Kidney epithelial cell (primary cell): ENCODE measurements around the gene SLC8A2. TPM values are rescaled to one million over a fixed set of nuclear protein-coding genes. Genes with fewer than 3 reads are reported as not detected.

ENCODE experiments used
- DNase-seq: peaks from one replicate; pipeline ENCODE4 v3.0.0-alpha.2; 2010; ENCODE audit warnings: low read depth
- H3K27me3 ChIP-seq: 2 replicates; pipeline ENCODE4 v1.6.0; 2011; ENCODE audit warnings: low read length; ENCODE audit not compliant: control insufficient read depth, insufficient read depth
- H3K36me3 ChIP-seq: 2 replicates; pipeline ENCODE4 v1.5.1; 2011; ENCODE audit warnings: low read length; ENCODE audit not compliant: control insufficient read depth, insufficient read depth
- H3K4me3 ChIP-seq: 2 replicates; pipeline ENCODE4 v1.5.1; 2011; ENCODE audit warnings: low read depth, mild to moderate bottlenecking, control low read depth, low read length
- total RNA-seq: library from RNA; depleted of rRNA; stranded (reverse); fragments of >200 nt; gene quantifications from 2 replicates; pipeline ENCODE4 v1.2.3, GENCODE V29; 2015
- TF ChIP-seq, protein P1 (sequence below): IDR thresholded peaks from 2 replicates; pipeline ENCODE4 v1.5.1; 2011; ENCODE audit warnings: mild to moderate bottlenecking, moderate library complexity, low read length, control low read depth, inconsistent platforms; ENCODE audit not compliant: insufficient read depth, poor library complexity, severe bottlenecking

The SLC8A2 gene
- total RNA-seq, 1 donor from 2014 or later, result not detected

DNA sequence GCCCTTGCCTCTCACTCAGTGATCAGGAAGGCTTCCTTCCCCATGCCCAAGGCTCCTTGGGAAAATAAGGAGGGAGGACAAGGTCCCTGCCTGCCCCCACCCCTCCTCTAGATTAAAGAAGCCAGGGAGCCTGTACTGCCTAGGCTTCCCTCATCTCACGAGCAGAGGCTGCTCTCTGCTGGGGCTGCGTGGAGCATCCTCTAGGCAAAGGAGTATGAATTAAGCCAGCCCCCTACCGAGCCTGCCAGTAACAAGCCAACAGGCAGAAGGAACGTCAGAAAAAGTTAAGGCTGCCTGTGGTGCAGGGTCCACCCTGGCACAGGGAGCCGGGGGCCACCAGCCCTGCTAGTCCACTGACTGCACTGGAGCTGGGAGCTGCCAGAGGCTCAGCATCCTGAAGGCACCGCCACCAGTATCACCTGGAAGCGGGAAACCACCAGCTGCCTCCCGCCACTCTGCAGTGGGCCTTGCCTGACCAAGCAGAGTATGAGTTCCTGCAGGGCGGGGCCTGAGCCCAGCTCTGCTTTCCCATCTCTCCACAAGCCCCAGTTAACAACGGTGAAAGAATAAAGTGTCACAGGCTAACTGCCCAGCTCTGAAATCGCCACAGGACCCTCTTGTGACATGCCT is 36.3 kb upstream of the SLC8A2 start:
- TF ChIP-seq, protein P1, sequence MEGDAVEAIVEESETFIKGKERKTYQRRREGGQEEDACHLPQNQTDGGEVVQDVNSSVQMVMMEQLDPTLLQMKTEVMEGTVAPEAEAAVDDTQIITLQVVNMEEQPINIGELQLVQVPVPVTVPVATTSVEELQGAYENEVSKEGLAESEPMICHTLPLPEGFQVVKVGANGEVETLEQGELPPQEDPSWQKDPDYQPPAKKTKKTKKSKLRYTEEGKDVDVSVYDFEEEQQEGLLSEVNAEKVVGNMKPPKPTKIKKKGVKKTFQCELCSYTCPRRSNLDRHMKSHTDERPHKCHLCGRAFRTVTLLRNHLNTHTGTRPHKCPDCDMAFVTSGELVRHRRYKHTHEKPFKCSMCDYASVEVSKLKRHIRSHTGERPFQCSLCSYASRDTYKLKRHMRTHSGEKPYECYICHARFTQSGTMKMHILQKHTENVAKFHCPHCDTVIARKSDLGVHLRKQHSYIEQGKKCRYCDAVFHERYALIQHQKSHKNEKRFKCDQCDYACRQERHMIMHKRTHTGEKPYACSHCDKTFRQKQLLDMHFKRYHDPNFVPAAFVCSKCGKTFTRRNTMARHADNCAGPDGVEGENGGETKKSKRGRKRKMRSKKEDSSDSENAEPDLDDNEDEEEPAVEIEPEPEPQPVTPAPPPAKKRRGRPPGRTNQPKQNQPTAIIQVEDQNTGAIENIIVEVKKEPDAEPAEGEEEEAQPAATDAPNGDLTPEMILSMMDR, result no peak
- Histone ChIP-seq H3K27me3 (no peaks in the 10 kb centered on the region), H3K4me3 (no peak overlapping the region), H3K36me3 (no peaks in the 10 kb centered on the region)
- no peak for DNase-seq

DNA sequence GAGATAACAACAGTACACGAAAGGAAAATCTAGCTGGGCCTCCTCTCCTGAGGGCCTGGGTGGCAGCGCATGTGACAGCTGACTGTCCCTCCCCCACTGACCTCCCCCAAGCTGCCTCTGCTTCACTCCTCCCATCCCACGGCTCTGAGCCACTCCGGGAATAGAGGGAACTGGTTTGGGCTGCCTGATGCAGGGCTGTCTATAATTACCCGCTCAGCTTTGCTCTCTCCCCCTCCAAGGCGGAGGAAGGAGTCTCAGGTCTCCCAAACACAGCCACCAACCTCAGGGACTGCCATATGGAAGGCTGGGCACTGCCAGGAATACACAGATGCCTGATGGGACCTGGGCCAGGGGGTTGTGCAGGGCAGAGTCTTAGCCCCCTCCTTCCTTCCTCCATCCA is 35.3 kb upstream of the SLC8A2 start:
- Histone ChIP-seq H3K36me3 (no peaks in the 10 kb centered on the region), H3K27me3 (no peaks in the 10 kb centered on the region), H3K4me3 (no peak overlapping the region)
- TF ChIP-seq, protein P1, result no peak
- no peak for DNase-seq

DNA sequence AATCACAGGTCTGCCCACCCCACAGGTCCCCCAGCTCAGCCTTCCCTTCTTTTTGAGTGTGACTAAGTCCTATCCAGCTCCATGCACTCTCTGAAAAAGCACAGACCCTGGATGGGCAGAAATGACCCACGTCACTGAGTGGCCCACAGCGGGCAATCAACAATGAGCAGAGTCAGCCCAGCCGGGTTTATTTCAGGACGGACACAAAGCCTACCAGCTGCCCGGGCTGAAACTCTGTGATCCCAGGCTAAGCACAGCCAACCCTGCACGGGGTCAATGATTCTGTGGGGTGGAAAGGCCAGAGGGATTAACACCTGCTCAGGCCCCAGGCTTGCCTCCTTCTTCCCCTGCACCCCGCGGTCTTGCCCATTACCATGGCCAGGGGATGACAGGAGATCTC is 34.8 kb upstream of the SLC8A2 start:
- TF ChIP-seq, protein P1, result no peak

DNA sequence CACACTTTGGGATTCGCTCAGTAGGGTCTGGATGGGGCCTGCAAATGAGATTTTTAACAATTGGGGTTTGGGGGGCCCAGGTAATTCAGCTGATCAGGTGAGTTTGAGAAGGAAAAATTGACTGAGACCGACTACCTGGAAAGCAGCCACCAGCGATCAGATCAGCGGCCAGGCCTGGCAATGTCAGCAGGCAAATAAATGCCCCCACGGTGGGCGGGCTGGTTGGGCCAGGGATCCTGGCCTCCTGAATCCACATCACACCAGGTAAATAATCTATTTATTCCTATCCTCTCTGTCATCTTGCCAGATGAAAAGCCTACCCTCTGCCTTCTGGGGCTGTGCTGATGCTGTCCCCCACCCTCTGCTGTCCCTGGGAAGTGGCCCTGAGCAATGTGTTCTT is 33.8 kb upstream of the SLC8A2 start:
- no peak overlapping the region for H3K4me3 ChIP-seq
- peaks cover 3% of the 10 kb centered on the region for H3K36me3 ChIP-seq
- TF ChIP-seq, protein P1, result no peak
- no peak for DNase-seq
- H3K27me3 ChIP-seq, result no peaks in the 10 kb centered on the region

More for the DNA sequence above, 34.8 kb upstream of the SLC8A2 start:
- Histone ChIP-seq H3K4me3 (no peak overlapping the region), H3K27me3 (no peaks in the 10 kb centered on the region), H3K36me3 (peaks cover under 1% of the 10 kb centered on the region)
- DNase-seq, result no peak

DNA sequence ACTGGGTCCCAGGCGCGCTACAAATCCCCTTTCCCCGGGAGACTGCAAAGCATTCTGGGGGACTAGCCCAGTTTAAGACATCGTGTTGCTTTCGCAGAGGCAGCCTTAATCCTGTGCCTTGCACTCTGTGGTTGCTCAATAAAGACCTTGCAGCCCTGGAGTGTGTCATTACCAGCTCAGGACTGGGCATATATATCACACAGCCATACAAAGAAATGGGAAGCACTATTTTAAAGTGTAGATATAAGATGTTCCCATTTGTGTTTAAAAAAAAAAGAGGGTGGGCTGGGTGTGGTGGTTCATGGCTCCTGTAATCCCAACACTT is 32.1 kb upstream of the SLC8A2 start:
- TF ChIP-seq, protein P1, result no peak
- no peaks in the 10 kb centered on the region for H3K27me3 ChIP-seq
- H3K36me3 ChIP-seq, result peaks cover 5% of the 10 kb centered on the region

DNA sequence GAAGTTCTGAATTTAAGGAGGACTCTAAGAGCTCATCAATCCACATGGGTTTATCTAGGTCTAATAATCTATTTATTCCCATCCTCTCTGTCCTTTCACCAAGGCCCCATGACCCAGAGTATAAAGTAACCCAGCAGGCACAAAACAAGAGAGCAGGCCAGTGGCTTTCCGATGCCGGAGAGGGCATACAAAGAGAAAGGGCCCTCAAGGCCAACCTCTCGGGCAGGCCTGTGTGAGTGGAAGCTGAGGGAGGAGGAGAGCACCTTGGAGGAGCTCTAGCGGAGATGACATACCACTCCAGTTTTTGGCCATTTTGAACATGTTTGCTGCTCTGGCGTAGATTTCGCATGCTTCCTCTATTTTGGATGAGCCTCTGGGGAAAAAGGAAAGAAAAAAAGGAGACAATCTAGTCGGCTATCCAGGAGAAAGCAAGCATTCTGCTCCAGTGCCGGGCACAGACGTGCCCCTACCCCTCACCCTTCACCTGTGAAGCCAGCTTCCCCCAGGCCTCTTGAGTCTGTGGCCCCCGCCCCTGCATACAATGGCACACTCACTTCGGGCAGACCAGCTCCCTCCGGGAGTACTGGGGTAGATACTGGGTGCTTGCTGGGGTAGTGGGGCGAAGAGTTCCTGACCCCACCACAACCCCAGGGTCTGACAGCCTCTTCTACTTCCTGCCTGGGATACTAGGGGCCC is 31.6 kb upstream of the SLC8A2 start:
- Histone ChIP-seq H3K27me3 (no peaks in the 10 kb centered on the region), H3K4me3 (no peak overlapping the region), H3K36me3 (peaks cover 5% of the 10 kb centered on the region)
- TF ChIP-seq, protein P1, result no peak
- DNase-seq, result no peak

More for the DNA sequence above, 32.1 kb upstream of the SLC8A2 start:
- no peak for DNase-seq
- H3K4me3 ChIP-seq, result no peak overlapping the region
